HG02938 (cell line): ENCODE data around the gene SH3RF3.
"Not testable (repeated sequence)": the region's sequence is repeated elsewhere in the genome, so short reads cannot be mapped to it uniquely, and the experiment has no call there.

ENCODE experiments used
- ATAC-seq: cut with Tn5 transposase; IDR thresholded peaks from one replicate; pipeline ENCODE4 v1.9.1; 2021; ENCODE audit warnings: mild to moderate bottlenecking, moderate library complexity; ENCODE audit not compliant: unreplicated experiment

The SH3RF3 gene

DNA sequence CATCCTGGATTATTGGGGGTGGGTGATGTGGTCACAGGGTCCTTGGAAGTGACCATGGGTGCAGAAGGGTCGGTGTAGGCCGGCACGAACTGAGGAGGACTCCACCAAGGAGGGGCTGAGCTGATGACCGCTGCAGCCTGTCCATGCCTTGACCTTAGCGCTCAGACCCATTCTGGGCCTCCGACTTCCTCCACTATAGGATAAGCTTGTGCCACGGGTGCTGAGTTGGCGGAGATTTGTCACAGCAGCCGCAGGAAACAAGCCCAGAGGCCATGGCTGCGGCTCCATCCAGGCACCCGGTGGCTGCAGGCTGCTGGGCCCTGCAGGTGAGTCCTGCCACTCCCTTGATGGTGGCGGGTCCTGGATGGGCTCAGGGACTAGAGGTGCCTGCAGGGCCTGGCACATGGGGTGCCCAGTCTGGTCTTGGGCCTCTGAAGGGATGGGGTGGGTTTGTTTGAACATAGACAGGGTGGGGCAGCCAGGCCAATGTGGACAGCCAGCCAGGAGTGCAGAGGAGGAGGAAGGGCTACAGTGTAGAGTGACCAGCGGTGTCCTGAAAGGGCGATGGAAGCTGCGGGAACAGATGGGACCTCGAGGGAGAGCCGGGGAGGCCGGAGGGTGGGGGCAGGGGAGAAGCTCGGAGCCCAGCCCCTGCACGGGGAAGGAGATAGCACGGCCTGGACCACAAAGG lies 400.0 kb downstream of the SH3RF3 start:
- ATAC-seq, result no peak

DNA sequence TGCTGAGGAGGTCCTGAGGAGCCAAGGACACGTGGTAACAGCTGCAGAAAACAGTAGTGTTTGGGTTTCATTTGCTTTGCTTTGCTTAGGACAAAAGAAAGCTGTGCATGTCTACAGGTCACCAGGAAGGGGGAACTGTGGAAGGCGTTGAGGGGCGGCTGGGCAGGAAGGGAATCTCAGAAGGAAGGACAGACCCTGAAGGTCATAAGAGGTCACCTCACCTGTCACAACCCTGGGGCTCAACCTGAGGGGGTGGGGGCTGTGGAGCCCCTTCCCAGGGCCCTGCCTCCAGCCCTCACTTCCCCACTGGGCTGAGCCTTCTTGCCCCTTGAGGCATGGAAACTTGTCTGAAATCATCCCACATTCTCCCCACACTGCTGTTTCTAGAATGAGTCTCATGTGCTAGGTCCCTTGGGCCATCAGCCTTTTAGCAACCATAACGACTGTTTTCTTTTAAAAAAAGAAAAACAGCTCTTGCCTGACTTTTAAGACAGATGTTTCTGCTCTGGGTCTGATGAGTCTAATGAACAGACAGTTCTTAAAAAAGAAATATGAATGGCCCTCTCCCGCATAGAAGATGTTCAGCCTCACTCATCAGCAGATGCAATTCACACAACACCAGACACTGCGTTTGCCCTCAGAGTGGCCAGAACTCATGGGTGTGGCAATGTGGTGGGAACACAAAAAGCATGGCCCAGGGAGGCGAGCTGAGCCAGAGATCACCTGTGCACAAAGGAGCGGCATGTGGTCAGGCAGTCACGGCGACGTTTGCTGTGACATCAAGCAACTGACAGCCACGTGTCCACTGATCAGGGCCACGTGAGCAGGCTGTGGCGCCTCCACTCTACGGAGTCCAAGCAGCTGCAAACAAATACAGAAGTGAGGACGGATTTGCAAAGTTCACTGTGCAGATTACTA lies 400.8 kb downstream of the SH3RF3 start:
- no peak for ATAC-seq

DNA sequence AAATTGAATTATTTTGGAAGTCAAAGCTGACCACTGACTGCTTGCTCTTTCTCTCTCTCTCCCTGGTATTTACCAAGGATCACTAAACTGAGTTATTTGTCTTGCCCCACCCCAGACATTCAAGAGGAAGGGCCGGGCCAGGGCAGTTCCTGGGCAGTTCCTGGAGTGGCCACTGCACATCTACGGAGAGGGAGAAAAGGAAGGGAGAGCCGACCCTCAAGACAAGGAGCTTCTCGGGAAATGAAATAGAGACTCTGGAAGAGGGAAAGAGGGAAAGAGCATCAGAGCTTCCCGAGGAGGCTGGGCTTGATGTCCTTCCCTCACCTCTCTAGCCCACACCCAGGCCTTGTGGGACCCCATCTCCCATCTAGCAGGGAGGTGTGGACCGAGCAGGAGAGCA lies 401.7 kb downstream of the SH3RF3 start:
- ATAC-seq, result no peak

DNA sequence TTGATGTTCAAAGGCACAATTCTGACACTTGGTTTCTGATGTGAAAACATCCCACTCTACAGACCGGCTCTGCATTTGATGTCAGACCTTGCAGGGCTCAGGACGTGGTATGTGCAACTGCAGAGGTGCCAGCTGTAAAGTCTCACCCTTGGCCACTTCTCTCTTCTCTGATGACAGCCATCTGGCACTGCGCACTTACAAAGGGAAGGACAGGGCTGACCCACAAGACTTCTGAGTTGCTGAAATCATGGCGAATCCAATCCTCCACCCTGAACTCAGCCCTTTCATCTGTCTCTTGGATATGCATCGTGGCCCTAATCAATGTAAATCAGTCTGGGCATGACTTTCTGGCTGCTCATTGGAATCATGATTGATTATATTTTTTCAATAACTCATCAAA lies 402.2 kb downstream of the SH3RF3 start:
- no peak for ATAC-seq

DNA sequence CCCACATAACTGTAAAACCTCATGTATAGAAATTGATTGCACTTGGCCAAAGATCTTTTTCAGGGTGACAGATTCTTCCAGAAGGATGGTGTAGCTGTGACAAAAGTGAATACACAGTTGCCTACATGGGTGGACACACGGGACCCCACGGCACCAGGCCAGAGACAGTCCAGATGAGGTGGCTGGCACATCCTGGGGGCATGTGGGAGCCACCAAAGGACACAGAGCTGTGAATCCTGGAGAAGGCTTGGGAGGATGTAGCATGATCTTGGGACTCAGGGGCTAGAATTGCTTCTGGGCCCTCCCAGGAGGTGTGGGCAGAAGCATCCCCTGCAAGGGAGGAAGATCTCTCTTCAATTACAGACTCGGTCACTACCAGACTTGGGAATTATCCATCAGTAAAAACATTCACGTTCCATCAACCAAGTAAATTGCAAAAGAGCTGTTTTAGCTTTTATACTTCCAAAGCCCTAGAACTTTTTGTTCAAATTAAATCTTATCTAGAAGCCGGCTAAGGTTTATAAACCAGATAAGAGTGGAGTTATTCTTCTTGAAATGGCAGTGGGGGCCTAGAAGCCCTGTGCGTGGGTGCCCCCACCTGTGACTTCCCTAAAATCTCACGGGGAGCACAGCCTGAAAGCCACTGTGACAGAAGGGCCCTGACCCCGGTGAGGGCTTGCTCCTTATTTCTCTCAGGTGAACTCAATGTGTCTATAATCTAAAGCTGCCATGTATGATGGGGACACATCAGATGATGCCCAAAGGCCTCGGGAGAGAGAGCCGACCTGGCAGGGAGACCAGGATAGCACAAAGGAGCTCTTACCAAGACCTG lies 403.1 kb downstream of the SH3RF3 start:
- no peak for ATAC-seq

DNA sequence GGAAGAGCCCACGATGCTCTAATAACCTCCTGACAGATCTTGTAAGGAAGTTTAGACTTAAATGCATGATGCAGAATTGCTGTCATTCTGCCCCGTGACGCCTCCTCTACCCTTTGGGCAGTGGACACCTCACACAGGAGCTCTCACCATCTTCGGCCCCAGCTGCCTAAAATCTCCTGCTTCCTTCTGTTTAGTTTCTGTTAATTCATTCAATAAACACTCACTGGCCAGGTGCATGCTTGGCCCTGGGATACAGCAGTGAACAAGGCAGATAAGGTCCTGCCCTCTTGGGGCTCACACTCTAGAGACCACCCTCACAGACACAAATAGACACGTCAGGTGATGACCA lies 403.7 kb downstream of the SH3RF3 start:
- ATAC-seq, result no peak

DNA sequence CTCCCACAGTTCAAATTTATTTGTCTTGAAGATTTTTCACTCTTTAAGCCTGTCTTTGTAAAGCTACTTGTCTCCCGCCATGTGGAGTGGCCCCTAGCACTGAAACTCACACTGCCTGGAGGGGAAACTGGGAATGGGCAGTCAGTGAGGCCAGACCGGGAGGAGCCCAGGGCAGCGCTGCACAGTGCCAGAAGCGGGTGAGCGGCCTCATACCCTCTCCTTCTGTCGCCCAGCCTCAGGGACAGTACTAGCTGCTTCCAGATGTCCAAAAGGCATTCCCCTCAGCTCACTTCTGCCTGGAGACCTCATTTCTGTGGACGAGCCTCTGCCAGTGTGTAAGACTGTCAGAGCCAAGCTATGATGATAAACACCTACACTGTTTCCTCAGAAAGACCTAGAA lies 404.8 kb downstream of the SH3RF3 start:
- no peak for ATAC-seq

DNA sequence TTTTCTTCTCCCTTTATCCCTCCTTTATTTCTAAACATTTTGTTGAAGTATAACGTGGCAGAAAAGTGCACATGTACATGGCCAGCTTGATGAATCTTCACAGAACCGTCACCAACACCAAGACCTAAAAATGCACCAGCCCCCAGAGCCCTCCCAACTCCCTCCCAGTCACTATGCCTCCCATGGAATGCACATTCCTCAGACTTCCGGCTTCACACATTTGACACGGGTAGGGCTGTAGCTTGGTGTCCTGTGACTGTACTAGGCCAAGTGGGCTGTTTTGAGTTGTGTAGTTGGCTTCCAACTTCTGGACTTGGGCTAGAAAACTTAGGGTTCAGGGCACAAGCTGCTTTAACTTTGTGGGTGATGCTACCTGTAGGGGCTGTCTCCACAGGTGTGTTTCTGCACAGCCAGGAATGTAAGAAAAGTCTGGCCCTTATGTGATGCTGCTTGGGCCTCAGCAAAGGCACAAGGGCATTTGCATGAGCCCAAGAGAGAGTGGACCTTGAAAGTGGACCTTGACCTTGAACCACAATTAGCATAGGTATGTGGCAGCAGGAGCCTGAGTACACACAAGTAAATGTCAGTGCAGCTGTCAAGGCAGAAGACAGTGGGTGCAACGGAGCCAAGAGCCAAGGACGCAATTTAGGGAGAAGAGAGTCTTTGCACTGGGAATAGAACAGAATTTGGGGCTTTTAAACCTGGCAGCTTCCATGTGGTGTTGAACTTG lies 406.4 kb downstream of the SH3RF3 start:
- no peak for ATAC-seq

DNA sequence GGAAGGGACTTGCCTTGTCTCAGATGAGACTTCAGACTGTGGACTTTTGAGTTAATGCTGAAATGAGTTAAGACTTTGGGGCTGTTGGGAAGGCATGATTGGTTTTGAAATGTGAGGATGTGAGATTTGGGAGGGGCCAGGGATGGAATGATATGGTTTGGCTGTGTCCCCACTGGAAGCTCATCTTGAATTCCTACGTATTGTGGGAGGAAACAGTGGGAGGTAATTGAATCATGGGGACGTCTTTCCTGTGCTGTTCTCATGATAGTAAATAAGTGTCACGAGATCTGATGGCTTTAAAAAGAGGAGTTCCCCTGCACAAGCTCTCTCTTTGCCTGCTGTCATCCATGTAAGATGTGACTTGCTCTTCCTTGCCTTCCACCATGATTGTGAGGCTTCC lies 407.6 kb downstream of the SH3RF3 start:
- ATAC-seq, result not testable (repeated sequence)

DNA sequence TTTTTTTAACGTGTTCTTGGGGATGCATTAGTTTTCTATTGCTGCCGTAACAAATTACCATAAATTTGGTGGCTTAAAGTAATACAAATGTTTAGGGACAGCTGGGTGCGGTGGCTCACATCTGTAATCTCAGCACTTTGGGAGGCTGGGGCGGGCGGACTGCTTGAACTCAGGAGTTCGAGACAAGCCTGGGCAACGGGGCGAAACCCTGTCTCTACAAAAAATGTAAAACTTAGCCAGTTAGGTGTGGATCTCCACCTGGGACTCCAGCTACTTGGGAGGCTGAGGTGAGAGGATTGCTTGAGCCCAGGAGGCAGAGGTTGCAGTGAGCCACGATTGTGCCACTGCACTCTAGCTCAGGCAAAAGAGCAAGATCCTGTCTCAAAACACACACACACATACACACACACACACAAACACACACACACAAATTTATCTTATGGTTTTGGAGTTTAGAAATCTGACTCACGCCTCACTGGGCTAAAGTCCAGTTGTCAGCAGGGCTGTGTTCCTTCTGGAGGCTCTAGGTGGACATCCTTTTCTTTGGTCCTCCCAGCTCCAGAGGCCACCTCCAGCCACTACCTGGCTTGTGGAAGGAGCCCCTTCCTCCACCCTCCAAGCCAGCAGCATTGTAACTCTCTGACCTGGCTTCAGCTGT lies 408.7 kb downstream of the SH3RF3 start:
- ATAC-seq, result no peak

DNA sequence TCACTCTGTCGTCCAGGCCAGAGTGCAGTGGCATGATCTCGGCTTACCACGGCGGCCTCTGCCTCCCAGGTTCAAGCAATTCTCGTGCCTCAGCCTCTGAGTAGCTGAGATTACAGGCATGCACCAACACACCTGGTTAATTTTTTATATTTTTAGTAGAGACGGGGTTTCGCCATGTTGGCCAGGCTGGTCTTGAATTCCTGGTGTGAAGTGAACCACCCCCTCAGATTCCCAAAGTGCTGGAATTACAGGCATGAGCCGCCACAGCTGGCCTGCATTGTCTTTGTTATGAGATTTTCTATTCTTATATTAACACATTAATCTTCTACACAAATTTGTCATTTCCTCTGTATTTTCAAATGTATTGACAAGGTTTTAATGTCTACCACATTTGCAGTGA lies 409.5 kb downstream of the SH3RF3 start:
- ATAC-seq, result no peak

DNA sequence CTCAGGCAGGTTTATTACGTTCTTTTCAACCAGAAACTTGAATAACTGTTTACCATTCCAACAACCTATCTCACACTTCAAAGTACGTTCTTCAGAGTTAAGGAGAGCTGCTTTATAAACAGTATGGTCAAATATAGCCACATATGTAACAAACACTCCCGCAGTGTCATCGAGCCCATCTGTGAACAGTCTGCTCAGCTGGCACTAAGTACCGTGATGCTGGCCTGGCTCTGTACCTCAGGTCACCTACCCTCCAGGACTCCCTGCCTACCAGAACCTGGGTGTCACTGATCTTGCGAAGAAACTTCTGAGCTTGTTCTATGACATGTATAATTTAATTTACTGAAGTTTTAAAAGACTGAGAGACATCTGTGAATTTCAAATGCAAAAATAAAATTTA lies 413.4 kb downstream of the SH3RF3 start:
- no peak for ATAC-seq

DNA sequence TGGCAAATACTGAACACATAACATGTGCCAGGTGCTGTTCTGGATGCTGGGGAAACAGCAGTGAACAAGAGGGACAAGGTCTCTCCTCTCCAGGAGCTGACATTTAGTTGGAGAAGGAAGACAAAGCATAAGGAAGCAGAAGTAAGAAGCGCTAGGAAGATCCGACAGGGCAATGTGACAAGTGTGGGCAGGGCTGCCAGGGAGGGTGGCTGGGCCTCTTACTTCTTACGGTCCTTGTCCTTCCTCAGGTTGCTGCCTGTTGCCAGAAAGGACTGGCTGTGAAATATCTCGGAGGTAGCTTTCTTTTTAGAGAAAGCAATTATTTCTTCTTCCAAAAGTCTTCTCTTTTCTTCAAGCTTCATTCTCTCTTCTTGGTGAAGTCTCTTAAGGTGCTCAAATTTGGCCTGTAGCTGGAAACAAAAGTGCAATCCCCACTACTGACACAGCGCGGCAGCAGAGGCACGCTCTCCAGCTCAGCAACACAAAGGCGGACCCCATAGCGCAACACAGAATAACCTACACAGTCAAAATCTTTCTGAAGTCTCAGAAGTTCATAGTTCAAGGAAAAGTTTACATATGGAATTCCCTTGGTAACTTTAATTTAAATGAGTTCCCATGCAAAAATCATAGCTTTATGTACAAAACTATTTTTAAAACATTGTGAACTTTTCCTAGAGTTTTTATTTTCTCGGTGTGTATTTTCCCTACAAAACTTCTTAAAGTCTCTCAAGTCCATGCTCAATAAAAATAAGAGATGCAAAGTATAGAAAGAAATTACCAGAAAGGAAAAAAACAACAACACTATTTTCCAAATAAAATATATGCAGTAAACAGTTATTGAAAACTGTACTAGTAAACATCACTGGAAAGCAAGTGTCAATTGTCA lies 417.1 kb downstream of the SH3RF3 start:
- ATAC-seq, result peak; percentile 72

DNA sequence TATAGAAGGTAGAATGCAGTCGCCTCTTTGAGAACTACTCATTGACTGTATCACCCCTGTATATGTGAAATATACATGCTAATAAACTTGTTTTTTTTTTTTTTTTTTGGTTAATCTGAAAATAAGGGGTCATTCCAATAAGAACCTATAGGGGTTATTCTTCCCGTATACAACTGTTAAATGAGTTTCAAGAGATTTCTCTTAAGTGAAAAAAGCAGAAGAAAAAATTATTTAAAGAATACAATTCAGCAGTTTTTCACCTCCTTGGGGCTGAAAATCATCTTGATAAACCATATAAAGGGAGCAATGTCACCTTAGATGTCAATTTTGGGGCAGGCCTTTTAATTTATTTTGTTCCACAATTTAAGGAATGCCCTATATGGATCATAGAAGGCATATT lies 418.3 kb downstream of the SH3RF3 start:
- no peak for ATAC-seq

DNA sequence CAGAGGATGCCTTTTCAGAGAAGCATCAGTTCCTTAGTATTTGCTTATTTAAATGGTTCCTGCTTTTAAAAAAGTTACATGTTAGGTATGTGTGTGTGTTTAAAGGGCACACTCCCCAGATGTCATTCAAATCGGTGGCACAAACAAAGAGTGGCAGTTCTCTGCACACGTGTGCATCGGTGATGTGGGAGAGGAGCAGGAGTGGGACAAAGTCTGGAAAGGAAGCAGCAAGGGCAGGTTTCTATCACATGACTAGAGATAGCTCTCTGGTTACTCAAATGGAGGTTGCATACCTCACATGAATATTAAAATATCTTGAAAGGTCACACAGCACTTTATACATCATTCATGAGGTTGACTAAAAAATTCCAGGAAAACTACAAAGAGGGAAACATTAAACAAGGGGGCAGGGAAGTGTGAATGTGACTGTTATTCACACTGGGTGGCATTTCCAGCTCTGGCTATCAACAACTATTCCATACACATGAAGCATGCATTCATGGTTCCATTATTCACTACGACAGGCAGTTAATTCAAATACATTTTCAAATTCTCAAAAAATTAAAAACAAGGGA lies 420.1 kb downstream of the SH3RF3 start:
- no peak for ATAC-seq
